GM19099 (cell line): Measurements from ENCODE around the gene TRAF2.
A peak's percentile ranks its signal among the peaks of the same experiment; 100 is the strongest.

Experiments
- POLR2A ChIP-seq: IDR thresholded peaks from 3 replicates; pipeline ENCODE4 v1.6.1; 2011; ENCODE audit warnings: low read depth; ENCODE audit not compliant: insufficient read length; ENCODE audit errors: extremely low read depth

Gene TRAF2

DNA sequence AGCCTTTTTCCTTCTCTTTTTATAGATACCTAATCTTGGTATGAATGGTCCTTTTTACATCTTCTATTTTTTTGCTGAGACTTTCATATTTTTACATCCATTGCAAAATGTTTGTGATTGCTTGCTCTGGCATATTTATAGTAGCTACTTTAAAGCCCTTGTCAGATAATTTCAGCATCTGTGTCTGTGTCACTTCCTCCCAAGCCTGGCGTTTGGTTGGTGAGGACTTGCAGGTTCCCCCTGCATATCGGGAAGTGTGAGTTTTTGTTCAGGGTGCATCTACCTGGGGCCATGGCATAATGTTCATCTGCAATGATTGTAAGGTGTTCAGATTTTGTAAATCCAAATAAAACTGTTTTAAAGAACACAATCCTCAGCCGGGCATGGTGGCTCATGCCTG is 49.3 kb downstream of the TRAF2 start:
- TF ChIP-seq POLR2A: no peak

DNA sequence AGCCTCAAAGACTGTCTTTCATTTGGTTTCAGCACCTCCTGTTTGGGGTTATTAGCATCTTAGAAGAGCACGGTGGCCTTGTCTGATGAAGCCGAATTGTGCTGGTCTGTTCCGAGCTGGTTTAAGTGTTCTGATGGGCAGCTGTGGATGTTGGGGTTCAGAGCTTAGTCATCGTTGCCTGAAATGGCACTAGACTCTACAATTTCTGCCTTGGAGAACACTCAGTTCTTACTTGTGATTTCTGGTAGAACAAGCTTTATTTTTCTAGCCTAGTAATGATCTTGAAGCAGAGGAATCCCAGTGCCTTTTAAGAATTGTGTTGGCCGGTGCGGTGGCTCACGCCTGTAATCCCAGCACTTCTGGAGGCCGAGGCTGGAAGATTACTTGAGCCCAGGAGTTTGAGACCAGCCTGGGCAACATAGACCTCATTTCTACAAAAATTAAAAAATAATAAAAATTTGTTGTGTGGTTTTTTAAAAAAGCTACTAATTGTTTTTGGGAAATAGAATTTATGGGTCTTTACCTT is 50.4 kb downstream of the TRAF2 start:
- no peak for TF ChIP-seq POLR2A

DNA sequence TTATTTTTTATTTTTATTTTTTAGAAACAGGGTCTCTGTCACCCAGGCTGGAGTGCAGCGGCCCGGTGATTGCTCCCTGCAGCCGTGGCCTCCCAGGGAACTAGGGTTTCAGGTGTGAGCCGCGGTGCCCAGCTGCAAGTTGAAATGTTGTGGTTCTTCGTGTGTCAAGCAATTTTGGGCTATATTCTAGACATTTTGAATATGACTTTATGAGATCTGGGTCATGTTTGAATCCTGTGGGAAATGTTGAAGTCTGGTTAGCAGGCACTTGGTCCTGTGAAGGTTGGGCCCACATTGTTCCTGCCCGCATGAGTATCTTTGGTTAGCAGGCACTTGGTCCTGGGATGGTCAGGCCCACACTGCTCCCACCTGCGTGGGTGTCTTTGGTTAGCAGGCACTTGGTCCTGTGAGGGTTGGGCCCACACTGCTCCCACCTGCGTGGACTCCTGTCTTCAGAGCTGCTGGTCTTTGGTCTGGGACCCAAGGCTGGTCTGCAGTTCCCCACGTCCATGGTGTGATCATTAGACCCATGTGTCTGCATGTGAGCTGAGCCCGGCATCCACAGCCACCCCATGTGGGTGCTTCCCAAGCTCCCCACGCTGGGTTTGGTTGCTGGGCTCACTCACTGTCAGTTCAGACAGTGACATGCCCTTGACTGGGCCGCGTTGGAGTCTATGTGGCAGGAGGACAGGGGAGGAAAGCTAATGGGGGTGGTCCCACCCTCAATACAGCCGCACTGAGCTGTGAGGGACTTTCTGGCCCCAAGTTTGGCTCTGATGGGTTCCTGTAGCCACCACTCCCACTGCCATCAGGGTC is 51.1 kb downstream of the TRAF2 start:
- TF ChIP-seq POLR2A: no peak

DNA sequence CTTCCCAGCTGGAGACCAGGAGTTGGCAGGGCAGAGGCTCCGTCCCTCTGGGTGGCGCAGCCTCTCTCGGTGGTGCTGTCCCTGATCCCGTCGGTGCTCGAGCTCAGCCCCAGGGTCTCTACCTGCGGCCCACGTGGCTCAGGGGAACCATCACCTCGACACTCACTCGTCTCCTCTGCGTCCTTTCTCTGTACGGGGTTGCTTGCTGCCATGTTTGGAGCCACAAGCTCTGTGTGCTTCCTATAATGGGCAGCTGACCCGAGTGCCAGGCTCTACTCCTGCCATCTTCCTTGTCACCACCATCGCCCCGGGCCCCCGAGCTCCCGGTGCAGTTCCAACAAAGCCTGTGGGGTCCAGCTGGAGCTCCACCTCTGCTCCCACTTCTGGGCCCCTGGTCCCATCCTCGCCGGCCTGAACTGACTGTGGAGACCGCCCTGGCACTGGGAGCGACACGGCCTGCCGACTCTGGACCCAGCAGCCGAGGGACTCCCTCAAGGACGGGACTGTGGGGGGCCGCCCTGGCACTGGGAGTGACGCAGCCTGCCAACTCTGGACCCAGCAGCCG is 53.2 kb downstream of the TRAF2 start:
- TF ChIP-seq POLR2A: no peak

DNA sequence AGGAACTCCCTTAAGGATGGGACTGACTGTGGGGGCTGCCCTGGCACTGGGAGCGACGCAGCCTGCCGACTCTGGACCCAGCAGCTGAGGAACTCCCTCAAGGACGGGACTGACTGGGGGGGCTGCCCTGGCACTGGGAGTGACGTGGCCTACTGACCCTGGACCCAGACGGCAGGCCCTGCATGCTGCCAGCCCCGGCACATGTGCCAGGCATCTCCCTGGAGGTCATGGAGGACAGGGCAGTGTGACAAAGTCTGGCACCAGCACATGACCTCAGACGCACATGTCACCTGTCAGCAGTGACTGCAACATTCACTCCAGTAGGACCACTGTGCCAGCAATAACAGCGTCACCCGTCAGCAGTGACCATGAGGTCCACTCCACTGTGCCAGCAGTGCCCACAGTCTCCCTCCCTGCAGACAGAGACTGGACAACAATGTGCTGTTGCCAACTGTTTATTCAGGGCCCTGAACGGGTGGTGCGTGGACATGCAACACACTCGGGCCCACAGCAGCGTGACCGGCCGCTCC is 53.7 kb downstream of the TRAF2 start:
- TF ChIP-seq POLR2A: no peak

GRCh38 chr9:136940526-136941230 is 54.4 kb downstream of the TRAF2 start:
- no peak for TF ChIP-seq POLR2A

DNA sequence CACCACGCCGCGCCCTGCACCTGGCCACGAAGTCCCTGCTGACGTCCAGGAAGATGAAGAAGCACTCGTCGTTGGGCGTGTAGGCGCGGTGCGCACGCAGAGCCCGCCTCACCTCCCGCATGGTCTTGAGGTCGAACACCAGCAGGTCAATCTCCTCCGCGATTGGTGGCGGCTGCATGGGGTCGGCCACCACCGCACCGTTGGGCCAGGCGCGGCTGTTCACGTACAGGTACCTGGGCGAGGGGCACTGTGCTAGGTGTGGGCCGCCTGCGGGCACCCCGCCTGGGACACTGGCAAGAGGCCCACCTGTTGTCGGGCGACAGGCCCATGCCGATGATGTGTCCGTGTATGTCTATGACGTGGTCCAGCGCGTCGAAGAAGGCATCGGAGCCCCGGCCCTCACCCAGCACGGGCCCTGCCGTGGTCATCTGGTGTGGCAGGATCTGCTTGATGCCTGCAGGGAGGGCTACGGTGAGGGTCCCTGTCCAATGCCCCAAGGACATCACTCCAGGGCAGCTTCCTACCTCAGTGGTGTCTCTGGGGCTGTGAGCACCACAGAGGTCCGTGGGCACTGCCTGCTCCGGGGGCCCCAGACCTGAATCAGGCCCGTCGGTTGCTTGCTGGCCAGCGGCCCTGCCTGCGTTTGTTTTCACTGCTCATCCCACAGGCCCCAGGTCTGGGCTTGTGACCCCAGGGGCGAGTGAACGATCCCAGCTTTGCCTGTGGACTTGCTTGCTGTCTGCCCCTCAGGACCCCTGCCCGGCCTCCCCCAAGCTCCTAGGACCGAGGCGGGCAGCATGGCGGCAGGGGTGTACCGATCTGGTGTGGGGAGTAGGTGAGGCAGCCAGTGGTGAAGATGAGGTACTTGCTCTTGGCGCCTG is 55.2 kb downstream of the TRAF2 start:
- no peak for TF ChIP-seq POLR2A

DNA sequence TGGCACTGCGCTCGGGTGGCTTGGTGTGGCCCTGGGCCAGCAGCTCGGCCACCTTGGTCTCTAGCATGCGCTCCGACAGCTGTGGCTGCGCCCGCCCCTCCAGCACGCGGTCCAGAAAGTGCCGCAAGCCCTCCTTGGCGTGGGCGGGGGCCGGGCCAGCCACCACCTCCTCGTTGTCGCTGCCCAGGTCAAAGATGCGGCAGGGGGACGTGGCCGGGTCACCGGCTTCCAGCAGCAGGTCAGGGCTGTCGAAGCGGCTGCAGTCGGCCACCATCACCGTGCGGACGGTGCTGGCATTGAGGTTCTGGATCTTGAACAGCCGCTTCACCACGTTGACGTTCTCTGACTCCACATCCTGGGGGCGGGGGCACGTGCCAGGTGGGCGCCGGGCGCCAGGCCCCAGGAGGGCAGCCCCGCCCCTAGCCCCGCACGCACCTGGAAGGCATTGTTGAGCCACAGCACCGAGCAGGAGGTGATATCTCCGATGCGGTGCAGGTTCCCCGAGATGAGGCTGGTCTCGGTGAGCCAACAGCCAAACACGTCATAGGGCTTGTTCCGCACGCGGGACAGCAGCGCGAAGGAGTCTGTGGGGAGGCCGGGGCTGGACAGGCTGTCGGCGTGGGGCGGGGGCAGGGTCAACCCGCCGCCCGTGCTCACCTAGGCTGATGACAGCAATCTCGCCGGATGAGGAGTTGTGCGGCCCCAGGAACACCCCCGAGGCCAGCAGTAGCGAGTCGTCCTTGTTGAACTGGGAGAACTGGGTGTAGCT is 56.0 kb downstream of the TRAF2 start:
- TF ChIP-seq POLR2A: no peak

GRCh38 chr9:136942881-136943230 is 56.5 kb downstream of the TRAF2 start:
- TF ChIP-seq POLR2A: no peak

DNA sequence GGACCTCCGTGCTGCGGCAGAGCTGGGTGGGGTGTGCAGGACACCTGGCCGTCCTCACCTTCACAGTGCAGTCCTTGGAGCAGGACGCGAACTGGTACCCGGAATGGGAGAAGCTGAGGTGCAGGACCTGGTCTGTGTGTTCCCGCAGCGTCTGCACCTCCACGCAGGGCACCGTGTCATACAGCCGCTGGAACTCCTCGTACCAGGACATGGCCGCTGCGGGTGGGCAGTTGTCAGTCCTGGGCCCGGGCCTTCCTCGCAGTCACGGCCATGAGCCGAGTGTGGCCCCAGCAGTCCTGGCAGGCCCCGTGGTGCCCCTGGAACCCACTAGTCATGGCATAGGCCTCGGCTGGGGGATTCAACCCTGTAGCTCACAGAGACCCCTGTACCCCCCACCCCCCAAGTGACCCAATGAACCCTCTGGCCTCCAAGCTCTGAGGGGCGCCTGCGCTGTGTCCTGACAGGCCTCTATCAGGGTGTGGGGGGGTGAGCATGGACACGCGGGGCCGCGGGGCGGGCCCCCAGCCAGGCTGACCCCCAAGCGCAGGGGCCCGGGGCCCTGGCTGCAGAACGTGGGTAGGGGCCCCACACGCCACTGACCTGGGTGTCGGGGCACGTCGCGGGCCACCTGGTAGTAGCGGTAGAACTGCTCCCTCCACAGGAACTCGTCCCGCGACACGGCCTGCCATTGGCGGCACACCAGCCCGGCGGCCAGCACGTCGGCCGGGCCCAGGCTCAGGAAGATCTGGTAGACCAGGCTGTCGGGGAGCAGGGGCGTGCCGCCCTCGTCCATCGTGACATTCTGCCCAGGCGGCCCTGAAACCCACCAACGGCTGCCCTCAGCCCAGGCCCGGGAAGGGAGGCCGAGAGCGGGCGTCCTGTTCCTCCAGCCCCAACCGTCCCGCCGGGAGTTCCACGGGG is 57.2 kb downstream of the TRAF2 start:
- TF ChIP-seq POLR2A: no peak

- no peak for TF ChIP-seq POLR2A
These were observed 57.8 kb downstream of the TRAF2 start for GRCh38 chr9:136944212-136944518.

DNA sequence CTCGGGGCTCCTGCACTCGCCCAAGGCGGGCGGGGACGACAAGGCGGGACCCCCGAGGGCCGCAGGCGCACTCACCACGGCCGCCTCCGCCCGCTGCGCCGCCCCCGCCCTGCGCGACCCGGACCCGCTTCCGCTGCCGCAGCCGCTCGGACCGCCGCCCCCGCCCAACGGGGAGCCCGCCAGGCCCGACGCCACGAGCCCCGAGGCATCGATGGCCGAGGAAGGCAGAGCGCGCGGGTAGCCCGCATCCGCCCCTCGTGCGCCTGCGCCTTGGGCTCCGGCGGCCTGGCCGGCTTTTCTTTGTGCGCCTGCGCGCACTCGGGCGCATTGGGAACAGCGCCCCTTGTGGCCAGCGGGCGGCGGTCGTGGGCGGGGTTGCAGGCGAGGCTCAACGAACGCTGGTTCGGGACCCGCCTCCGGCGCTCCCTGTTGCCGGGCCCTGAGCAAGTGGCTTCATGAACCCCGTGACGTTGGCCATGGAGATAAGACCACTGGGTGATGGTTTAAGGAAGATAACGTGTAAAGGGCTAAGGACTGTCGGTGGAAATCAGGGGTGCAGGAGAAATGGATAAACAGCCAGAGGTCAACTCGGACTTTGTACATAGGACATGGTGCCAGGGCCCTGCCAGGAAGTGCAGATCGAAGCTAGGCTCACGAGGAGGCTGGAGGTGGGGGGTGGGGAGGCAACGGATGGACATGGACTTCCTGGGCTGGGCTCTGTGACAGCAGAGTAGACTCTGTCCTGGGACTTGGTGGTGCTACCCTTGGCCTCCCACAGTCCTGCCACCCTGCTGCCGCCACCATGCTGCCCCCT is 58.4 kb downstream of the TRAF2 start, which contains the start of the genes C8G and FBXW5:
Gene C8G (plus strand): TSS at position 725 of the 814 bp plus-strand sequence. CDS start 78 bp downstream, at position 803.
Gene FBXW5 (minus strand): TSS at position 220 of the 814 bp plus-strand sequence. CDS start 655 bp downstream, outside the sequence.
- peak; percentile 77 for TF ChIP-seq POLR2A
